Measurements from ENCODE around the gene IL36A.

The IL36A gene

GRCh38 chr2:113009622-113010021 lies 4.4 kb downstream of the IL36A start:
- no peak for DNase-seq

GRCh38 chr2:113010088-113010487 lies 4.8 kb downstream of the IL36A start:
- DNase-seq: no peak

- DNase-seq: no peak
Observed at GRCh38 chr2:113011108-113011507, 5.8 kb downstream of the IL36A start.

DNA sequence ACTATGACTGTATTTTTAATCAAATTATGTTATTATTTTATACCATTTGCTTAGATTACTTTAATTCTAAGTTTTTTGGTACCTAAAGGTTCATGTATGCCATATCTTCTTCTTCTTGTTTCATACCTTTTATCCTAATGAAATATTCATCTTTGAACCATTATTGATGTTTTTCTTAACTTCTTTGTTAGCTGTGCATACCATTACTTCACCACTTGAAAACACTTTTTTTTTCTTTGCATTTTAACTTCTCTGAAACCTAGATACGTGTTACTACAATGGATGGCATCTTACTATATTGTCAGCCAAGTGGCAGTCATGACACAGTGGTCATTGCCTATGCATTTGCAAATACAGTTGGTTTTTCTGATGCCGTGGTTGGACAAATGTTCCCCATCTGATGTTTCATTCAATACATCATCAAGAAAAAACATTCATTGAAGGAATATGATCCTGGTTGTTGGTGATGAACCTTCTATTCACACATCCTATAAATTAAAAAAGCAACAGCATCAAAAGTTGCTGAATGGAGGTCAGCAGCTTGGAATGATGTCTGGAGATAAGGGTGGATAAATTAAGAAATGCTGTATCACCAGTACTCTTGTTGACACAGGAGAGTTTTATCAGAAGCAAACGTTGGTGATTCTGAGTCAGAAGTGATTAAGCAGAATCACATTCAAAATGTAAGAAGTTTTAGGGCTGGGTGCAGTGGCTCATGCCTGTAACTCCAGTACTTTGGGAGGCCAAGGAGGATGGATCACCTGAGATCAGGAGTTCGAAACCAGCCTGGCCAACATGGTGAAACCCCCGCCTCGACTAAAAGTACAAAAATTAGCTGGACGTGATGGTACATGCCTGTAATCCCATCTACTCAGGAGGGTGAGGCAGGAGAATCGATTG lies 7.4 kb downstream of the IL36A start:
- DNase-seq: no peak

DNA sequence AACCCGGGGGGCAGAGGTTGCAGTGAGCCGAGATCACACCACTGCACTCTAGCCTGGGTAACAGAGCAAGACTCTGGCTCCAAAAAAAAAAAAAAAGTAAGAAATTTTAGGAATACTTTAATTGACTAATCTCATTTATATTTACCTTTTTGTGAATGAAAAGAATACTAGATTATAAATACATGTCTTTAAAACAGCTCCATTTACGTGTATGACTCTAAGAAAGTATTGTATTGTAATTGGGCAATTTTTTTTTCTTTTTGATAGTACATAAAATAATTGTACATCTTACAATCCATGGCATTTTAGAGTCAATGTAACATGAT lies 8.0 kb downstream of the IL36A start:
- no peak for DNase-seq

GRCh38 chr2:113014067-113014466 lies 8.8 kb downstream of the IL36A start:
- no peak for DNase-seq

DNA sequence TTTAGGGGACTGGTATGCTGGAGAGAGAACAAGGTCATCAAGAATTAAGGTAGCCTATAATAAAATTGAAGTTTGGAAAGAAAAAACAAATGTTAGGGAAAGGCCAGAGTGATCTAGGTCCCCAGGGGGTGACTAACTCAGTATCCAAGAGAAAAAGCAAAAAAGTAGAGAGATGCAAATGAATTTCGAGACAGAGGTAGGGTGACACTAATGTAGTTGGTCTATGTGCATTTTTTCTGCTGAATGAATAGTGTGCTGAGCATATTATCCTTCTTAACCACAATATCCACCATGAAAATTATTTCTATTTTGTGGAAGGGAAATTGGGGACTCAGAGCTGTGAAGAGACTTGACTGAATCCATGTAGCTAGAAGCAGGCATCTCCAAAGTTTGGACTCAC lies 9.8 kb downstream of the IL36A start:
- DNase-seq: no peak

DNA sequence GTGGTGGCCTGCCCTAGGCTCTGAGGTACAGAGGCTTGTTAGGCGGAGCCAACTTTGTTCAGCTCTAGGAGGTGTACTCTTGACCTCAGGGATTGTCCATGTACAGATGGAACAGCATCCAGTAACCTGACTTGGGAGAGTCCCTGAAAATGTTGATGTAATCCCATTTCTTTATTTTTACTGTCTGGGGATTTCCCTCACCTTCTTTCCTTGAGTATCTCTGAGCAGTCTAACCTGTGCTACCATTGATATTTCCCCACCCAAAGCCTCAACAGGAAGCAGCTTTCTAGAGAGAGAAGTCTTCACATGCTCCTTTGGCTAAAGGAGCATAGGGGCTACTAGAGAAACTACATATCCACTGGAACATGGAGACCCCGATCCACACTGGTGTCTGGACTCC lies 10.4 kb downstream of the IL36A start:
- DNase-seq: no peak

DNA sequence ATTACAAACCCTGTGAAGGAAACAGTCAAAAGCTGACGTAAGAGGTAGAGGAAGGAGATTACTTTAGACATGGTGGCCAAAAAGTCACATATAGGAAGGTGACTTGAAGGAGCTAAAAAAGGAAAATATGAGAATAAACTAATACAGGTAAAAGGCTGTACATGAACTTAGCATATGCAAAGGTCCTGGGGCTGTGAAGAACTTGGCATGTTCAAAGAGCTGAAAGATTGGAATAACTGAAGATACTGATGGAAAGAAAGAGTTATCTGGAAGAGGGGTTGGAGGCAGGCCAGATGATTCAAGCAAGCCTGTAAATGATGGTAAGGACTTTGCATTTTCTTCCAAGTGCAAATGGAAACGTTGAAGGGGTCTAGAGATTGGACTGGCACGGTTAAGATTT lies 13.2 kb downstream of the IL36A start:
- no peak for DNase-seq

- DNase-seq: no peak
Observed at GRCh38 chr2:113021312-113021711, 16.1 kb downstream of the IL36A start.

DNA sequence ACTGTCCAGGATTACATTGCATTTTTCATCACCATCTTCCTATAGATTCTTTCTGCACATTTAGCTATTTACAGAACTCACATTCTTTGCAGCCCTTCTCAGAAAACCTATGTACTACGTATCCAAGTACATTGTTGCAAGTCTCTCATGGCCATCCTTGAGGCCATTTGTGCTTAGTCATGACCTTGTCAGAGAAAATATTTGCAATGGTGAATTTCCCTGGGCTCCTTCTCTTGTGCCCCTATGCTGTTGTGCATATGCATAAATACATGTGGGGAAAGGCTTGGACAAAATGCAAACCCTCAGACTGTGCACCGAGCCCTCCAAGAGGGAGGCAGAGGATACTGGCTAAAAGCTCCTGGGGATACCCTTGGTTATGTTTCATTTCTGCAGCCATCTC lies 19.5 kb downstream of the IL36A start:
- DNase-seq: no peak

DNA sequence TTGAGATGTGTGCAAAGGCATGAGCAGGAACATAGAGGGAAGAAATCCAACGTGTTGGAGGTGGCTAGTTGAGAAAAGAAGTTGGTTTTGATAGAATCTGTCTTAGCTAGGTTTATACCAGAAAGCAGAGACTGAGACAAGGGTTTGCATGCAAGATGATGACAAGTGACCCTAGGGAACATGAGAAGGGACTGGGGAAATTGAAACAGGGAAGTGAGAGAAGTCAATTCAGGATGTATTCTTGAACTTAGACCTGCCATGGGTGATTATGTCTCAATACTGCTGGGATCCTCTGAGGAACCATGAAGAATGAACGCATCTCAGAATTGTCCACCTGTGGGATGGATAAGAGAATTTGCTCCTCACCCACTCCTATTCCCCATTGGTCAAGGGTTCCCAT lies 20.5 kb downstream of the IL36A start:
- DNase-seq: no peak

GRCh38 chr2:113027691-113028090 lies 22.4 kb downstream of the IL36A start:
- DNase-seq: no peak

GRCh38 chr2:113028112-113028511 lies 22.9 kb downstream of the IL36A start:
- DNase-seq: no peak

- DNase-seq: no peak
Observed at GRCh38 chr2:113032737-113033136, 27.5 kb downstream of the IL36A start.

- no peak for DNase-seq
Observed at GRCh38 chr2:113034016-113034415, 28.8 kb downstream of the IL36A start.

DNA sequence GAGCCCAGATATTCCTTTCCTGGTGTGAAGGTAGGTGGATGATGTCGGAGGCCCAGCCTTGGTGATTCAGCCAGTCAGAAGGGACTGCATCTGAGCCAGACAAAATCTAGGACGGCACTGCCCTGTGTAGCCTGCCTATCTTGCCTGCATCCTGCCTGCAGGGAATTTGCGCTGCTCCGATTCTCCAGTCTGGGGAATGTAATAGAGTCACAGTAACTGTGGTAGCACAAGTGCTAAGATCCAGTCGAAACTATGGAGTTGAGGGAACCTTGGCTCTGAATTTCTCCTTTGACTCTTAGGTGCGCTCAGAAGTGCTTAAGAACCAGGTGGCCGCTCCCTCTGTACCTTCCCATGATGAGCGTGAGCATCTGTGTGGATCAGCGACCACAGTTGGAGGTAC lies 31.5 kb downstream of the IL36A start:
- DNase-seq: no peak

- DNase-seq: no peak
Observed at GRCh38 chr2:113038291-113038690, 33.0 kb downstream of the IL36A start.

- DNase-seq: no peak
Observed at GRCh38 chr2:113039158-113039557, 33.9 kb downstream of the IL36A start.

DNA sequence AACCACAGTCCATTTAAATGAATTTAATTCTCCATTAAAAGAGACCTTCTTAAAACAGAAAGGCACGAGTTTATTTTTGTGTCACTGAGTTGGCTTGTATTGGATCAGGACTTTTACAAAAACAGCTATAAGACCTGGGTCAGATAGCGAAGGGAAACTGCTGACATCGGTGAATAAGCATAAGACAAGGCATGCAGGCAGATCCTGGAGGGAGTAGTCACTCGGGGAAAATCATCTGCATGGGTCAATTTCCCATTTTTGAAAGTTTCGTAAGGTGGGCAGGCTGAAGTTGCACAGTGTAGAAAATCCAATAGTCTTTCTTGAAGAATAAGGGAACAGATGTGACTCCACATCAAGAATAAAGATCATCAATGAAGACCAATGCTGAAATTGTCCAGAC lies 34.5 kb downstream of the IL36A start:
- DNase-seq: no peak

- DNase-seq: no peak
Observed at GRCh38 chr2:113041871-113042270, 36.6 kb downstream of the IL36A start.

DNA sequence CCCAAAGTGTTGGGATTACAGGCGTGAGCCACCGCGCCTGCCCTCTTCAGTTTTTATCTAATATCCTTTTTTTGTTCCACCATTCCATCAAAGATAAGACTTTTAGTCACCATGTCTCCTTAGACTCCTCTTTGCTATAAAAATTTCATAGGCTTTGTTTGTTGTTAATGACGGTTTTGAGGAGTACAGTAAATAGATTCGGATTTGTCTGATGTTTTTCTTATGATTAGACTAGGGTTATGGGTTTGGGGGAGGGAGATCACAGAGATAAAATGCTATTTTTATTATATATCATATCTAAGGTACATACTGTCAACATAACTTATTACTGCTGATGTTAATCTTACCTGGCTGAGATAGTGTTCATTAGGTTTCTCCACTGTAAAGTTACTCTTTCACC lies 41.2 kb downstream of the IL36A start:
- no peak for DNase-seq

DNA sequence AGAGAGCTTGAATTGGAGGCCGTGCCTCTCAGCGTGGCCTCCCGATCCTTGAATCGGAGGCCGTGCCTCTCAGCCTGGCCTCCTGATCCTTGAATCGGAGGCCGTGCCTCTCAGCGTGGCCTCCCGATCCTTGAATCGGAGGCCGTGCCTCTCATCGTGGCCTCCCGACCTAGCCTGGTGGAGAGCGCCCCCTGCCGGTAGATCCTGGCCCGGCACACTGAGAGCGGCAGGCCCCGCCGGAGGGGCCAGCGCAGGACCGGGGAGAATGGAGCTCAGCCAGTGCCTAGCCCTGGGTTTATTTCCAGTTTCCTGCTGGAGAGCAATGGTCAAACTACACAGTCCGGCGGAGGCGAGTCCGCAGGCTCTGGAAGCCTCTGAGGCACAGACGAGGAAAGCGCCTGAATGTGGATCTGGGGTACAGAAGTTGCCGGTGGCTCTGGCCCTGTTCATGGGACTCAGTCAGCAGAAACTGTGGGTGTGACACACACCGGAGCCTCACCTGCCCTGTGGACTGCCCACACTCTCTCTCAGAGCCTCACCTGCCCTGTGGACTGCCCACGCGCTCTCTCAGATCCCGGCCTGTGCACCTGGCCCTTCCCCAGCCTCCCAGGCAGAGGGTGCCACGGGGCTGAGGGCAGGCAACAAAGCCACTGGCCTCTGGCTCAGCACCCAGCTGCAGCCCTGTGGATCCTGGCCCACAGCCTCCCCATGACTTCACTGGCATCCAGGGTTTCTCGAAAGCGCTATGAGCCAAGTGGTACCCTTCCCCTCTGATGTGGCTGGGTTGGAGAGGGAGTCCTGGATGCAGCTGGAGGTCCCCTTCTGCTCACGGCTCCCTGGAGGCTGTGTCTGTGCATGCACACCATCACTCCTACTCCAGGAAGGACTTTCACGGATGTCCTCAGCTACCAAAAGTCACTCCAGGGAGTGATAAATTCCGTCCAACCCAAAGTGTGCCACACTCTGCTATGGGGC lies 45.9 kb downstream of the IL36A start:
- DNase-seq: no peak

DNA sequence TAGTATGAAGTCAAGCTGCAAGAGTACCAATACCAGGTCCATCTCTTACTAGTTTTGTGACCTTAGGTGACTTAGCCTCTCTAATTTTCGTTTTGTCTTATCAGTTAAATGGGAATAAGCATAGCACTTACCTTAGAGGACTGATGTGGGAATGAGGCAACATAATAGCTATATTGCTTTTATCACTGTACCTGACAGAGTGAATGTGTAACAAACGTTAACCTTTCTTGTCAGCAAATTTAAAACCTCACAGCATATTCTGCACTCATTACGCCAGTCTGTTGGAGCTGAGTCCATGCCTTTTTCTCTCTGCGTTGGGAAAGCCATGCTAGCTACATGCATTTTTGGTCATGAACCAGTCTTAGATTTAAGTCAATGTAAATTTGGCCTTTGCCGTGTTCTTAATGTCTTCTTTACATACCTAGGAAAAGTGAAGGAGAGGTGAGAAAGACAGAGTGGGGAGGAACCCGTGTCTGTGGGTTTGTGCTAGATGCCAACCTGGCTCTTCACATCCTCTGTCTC lies 47.2 kb downstream of the IL36A start, which contains the start of gene IL36B:
Gene IL36B (minus strand): TSS at position 472 of the 522 bp plus-strand sequence.
- DNase-seq: no peak
